Motor neuron (in vitro differentiated cells): ENCODE results near the gene GID4. TPM values are rescaled to one million over a fixed set of nuclear protein-coding genes. Genes with fewer than 3 reads are reported as not detected.

ENCODE experiments used
- ATAC-seq, 8 experiments: fragments of 200-7000 bp; cut with Tn5 transposase; replicated peaks in 6 of 8; 2 replicates each; pipeline ENCODE4 v1.8.0; 2021; ENCODE audit warnings: mild to moderate bottlenecking in 8 of 8, moderate library complexity in 8 of 8
- H3K27ac ChIP-seq, 2 donors: fragments of 250-450 bp; sonication (Bioruptor Pico); 2 replicates each; pipeline ENCODE4 v1.9.0; 2021; ENCODE audit warnings: antibody characterized with exemption in 2 of 2, mild to moderate bottlenecking in 2 of 2, moderate library complexity in 1 of 2
- H3K4me1 ChIP-seq, 2 donors: fragments of 250-450 bp; sonication (Bioruptor Pico); replicated peaks in 1 of 2; 2 replicates each; pipeline ENCODE4 v1.6.1; 2021; ENCODE audit warnings: antibody characterized with exemption in 2 of 2, mild to moderate bottlenecking in 2 of 2, moderate library complexity in 1 of 2
- H3K4me3 ChIP-seq, 5 donors: fragments of 250-450 bp; sonication (Bioruptor Pico); 2 replicates each; pipeline ENCODE4 v1.9.0; 2021; ENCODE audit warnings: antibody characterized with exemption in 5 of 5, mild to moderate bottlenecking in 5 of 5, moderate library complexity in 4 of 5
- WGBS, 10 experiments: fragments of 450-650 bp; shearing (Covaris generic); methylation state at CpG; one replicate each; pipeline ENCODE4 v1.0.0; 2022; 5-methylcytosine and 5-hydroxymethylcytosine counted together
- in situ Hi-C, 9 experiments: fragments of 400-800 bp; cut with MboI; loops; one replicate each; pipeline ENCODE4 v1.15.0; 2021; ENCODE audit warnings: low sequenced_read_pairs in 9 of 9, low pct_unique_long_range_greater_than_20kb in 2 of 9; ENCODE audit not compliant: unreplicated experiment in 9 of 9
- total RNA-seq, 8 experiments: library from RNA; unstranded; fragments of 300-600 nt; gene quantifications; 2 replicates each; pipeline versions ENCODE4 v1.2.3 to v1.2.4, GENCODE V29; 2022

GID4 gene
- total RNA-seq, 8 experiments from 2014 or later = 6.0 to 13.0 (median 8.2) TPM

DNA sequence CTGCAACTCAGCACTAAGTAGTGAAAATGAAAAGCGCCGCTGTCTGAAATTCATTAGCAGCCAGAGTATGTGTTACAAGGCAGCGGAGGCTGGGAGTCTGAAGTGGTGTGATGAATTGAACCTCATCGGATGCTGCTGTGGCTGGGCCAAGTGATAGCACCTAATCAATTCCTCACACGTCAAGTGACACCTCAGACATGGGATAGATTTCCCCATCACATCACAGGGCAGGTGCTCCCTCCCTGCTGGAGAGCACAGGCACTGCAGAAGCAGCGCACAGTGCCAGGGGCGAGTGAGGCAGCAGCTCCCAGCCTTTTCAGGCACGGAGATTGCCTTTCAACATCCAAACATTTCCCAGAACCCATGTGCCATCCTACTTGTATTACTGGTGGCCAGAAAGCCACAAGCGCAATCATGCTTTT is 34.3 kb upstream of the GID4 start:
- in situ Hi-C loops = loop anchor here in 1 of 9 experiments (25.0 kb wide), 1 partner anchor 318 kb away; the partner anchor contains the start of gene RAI1
- Histone ChIP-seq H3K27ac (peak overlapping the region in 1 of 2 donors; percentile 67), H3K4me3 (no peak overlapping the region), H3K4me1 (peaks cover 15 to 19% of the 10 kb centered on the region in 2 donors)
- peak in 6 of 8 experiments; percentile 51 to 95 (median 90) for ATAC-seq
- 20 to 100% (median 79%) methylated on average over 2 to 6 of the region's 9 CpGs; no CpG with 5 or more reads in 4 of the 10 experiments for WGBS, 10 experiments

DNA sequence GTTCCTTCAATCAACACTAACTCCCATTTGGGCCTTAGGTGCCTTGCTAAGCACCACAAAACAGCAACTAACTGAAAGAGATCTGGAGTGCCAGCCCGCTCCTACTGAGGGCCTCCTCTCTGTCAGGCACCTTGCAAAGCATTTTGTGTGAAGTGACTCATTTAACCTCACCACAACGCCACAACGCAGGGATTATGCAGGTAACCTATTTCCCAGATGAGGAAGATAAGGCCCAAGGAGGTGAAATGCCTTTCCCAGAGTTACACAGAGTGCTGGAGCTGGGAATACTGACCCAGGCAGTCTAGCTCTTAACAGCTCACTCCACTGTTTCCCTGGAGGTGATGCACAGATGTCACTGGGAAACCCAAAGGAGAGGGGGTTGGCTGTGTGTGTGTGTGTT is 33.7 kb upstream of the GID4 start:
- H3K4me1 ChIP-seq = peaks cover 15 to 18% of the 10 kb centered on the region in 2 donors
- H3K4me3 ChIP-seq = no peak overlapping the region
- in situ Hi-C loops = loop anchor here in 1 of 9 experiments (25.0 kb wide), 1 partner anchor 318 kb away; the partner anchor contains the start of gene RAI1
- ATAC-seq = no peak
- WGBS, 10 experiments = 57 to 100% (median 77%) methylated on average over 1 to 3 of the region's 3 CpGs; no CpG with 5 or more reads in 6 of the 10 experiments
- H3K27ac ChIP-seq = peak overlapping the region in 1 of 2 donors; percentile 67

DNA sequence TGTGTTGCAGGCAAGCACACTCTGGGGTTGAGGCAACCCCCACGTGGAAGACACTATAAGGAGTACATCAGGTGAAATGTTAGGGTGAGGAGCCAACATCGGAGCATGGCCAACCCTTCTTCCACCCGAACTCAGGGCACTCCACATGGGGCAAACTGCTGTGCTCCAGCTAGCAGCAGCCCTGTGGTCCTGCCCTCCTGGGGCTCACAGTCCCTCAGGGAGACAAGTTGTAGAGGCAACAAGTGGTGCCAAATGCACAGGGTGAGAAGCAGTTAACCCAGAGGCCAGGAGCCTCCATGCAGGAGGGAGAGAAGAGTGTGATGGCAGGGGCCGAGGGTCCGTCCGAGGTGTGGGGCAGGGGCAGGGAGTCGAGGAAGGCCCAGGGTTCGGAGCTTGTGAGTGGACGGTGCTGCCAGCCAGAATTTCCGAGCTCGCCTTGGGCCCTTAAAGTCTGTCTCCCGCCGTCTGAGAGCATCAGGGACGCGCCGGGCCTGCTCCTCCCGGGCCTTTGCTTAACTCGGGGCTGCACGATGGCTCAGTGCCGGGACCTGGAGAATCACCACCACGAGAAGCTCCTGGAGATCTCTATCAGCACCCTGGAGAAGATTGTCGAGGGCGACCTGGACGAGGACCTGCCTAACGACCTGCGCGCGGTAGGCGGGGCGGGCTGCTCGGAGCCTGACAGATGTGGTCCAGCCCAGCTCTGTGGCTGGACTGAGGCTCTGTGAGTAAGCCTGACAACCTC is 32.5 kb upstream of the GID4 start:
- no peak overlapping the region for H3K4me3 ChIP-seq
- WGBS, 10 experiments = 20 to 100% (median 63%) methylated on average over 1 to 8 of the region's 31 CpGs; no CpG with 5 or more reads in 4 of the 10 experiments
- in situ Hi-C loops = loop anchor here in 1 of 9 experiments (25.0 kb wide), 1 partner anchor 319 kb away; the partner anchor contains the start of gene RAI1
- ATAC-seq = no peak
- H3K4me1 ChIP-seq = peaks cover 15 to 18% of the 10 kb centered on the region in 2 donors
- H3K27ac ChIP-seq = no peak overlapping the region

DNA sequence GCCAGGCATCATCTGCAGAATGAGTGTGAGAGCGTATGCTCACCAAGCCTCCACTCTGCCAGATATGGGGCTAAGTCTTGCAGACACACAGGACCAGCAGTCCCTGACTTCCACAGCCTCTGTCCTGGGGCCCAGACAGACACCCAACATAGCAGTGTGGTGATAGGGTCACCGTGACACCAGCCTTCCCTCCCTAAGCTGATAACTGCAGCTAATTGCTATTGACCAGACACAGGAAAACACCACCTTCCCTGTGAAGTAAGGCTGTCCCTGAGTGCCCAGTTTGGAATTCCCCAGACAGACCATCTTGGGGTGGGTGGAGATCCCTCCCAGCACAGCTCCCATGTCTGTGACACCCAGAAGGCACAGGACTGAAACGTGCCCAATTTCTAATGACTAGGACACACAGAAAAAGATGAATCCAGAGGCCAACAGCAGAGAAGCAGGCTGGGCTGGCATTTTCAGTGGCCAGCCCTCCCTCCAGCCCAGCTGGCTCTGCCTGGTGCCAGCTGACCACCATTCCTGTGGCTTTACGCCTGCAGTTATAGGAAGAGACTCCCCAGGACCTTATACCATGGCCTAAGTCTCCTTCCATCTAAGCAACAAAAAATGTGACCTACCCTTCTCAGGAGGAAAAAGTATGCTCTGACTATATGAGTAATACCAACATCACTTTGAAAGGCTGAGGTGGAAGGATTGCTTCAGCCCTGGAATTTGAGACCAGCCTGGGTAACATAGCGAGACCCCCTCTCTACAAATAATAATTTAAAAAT is 30.5 kb upstream of the GID4 start:
- 0 to 100% (median 80%) methylated on average over 1 to 2 of the region's 5 CpGs; no CpG with 5 or more reads in 3 of the 10 experiments for WGBS, 10 experiments
- Histone ChIP-seq H3K4me3 (no peak overlapping the region), H3K4me1 (peaks cover 14 to 18% of the 10 kb centered on the region in 2 donors), H3K27ac (no peak overlapping the region)
- ATAC-seq = no peak
- in situ Hi-C loops = loop anchor here in 1 of 9 experiments (25.0 kb wide), 1 partner anchor 321 kb away; the partner anchor contains the start of gene RAI1

DNA sequence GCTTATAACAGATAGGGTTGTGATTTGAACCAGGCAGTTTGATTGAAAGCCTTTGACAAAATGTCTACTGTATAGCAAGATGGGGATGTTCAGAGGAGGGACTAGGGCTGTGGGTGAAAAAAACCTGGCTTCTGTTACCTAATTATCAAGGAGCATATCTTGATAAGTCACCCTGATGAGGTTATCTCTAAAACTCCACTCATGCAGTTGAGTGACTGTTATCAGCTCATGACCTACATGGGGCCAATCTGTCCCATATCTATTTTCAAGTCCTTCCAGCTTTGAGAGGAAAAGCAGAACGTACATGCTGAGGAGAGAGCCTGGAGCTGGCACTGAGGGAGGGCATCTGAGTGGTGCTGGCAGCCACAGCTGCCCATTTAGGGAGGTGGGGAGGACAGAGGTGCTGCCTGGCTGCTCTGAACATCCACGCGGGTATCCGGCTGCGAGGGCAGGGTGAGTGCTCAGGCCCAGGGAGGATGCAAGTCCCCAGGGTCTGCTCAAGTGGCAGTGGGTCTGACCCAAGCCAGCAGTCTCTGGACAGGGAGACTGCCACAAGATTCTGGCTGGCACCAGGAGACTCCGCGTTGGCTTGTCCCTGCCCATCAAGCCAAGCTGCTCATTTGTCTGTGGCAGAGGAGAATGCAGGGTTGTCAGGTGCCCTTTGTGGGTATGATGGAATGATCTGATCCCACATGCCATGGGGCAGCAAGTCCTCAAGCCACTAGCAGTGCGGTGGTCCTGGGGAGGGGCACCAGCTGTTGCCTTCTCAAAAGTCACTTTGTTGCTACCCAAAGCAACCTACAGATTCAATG is 29.4 kb upstream of the GID4 start:
- Histone ChIP-seq H3K27ac (no peak overlapping the region), H3K4me3 (no peak overlapping the region), H3K4me1 (peaks cover 4 to 7% of the 10 kb centered on the region in 2 donors)
- in situ Hi-C loops = loop anchor here in 1 of 9 experiments (25.0 kb wide), 1 partner anchor 323 kb away; the partner anchor contains the start of gene RAI1
- ATAC-seq = no peak
- 80 to 100% (median 90%) methylated on average over 1 to 4 of the region's 8 CpGs; no CpG with 5 or more reads in 2 of the 10 experiments for WGBS, 10 experiments

DNA sequence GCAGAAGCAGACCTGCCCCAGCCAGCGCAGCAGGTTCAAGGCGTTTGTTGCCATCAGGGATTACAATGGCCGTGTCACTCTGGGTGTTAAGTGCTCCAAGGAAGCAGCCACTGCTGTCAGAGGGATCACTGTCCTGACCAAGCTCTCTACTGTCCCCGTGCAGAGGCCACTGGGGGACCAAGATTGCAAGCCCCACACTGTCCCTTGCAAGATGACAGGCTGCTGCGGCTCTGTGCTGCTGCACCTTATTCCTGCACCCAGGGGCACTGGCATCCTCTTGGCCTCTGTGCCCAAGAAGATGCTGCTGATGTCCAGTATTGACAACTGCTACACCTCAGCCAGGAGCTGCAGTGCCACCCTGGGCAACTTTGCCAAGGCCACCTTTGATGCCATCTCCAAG is 27.9 kb upstream of the GID4 start:
- Histone ChIP-seq H3K4me1 (no peaks in the 10 kb centered on the region), H3K27ac (no peak overlapping the region), H3K4me3 (no peak overlapping the region)
- 76 to 100% (median 100%) methylated on average over 1 to 2 of the region's 5 CpGs; no CpG with 5 or more reads in 7 of the 10 experiments for WGBS, 10 experiments
- ATAC-seq = no peak
- in situ Hi-C loops = loop anchor here in 1 of 9 experiments (25.0 kb wide), 1 partner anchor 324 kb away; the partner anchor contains the start of gene RAI1

DNA sequence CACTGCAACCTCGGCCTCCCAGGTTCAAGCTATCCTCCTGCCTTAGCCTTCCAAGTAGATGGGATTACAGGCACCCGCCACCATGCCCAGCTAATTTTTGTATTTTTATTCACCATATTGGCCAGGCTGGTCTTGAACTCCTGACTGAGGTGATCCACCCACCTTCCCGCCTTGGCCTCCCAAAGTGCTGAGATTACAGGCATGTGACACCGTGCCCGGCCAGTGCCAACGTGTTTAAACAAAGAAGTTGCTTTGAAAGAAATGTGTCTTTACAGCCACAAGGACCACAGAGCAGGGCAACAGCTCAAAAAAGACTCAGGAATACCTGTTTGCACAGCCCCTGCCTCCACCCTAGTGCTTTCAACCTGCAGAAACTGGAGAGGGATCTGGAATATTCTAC is 25.2 kb upstream of the GID4 start:
- H3K27ac ChIP-seq = no peak overlapping the region
- in situ Hi-C loops = loop anchor here in 1 of 9 experiments (25.0 kb wide), 1 partner anchor 327 kb away; the partner anchor contains the start of gene RAI1
- H3K4me1 ChIP-seq = no peaks in the 10 kb centered on the region
- 86 to 100% (median 97%) methylated on average over 3 to 5 of the region's 6 CpGs; no CpG with 5 or more reads in 3 of the 10 experiments for WGBS, 10 experiments
- H3K4me3 ChIP-seq = no peak overlapping the region
- ATAC-seq = no peak

DNA sequence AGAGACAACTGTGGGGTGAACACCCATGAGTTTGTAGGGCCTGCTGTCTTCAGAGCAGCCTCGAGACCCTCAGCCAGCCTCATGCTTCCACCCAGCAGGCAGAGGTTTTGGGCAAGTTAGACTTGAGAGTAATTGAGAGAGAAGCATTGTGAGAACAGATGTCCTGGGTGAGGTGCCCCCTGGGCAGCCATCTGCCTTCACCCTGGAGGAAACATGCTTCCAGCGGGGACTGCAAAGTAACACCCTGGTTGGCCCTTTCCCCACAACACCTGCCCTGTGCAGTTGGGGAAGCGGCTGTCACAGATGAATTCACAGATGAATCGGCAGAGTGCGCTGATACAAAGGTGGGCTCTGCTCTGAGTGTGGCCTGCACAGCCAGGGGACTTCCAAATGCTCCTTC is 23.6 kb upstream of the GID4 start:
- WGBS, 10 experiments = 67 to 95% (median 85%) methylated on average over 1 to 5 of the region's 5 CpGs; no CpG with 5 or more reads in 4 of the 10 experiments
- Histone ChIP-seq H3K4me1 (peaks cover 0 to 6% of the 10 kb centered on the region in 2 donors), H3K27ac (no peak overlapping the region), H3K4me3 (no peak overlapping the region)
- in situ Hi-C loops = loop anchor here in 1 of 9 experiments (25.0 kb wide), 1 partner anchor 328 kb away; the partner anchor contains the start of gene RAI1
- ATAC-seq = no peak

DNA sequence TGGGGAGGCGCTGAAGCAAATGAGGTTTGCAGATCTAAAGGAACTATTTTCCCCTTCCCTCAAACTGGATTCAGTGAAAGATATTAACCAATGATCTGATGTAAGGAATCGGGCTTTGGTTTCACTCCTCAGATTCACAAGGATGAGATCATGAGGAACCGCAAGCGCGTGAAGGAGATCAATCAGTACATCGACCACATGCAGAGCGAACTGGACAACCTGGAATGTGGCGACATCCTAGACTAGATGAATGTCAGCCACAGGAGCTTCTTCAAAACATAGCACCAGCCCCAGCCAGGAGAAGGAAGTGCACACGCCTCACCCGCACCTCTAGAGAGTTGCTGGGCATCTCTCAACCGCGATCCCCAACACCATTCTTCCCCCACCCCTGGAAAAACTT is 22.8 kb upstream of the GID4 start:
- ATAC-seq = no peak
- 50 to 100% (median 93%) methylated on average over 1 to 9 of the region's 12 CpGs; no CpG with 5 or more reads in 1 of the 10 experiments for WGBS, 10 experiments

DNA sequence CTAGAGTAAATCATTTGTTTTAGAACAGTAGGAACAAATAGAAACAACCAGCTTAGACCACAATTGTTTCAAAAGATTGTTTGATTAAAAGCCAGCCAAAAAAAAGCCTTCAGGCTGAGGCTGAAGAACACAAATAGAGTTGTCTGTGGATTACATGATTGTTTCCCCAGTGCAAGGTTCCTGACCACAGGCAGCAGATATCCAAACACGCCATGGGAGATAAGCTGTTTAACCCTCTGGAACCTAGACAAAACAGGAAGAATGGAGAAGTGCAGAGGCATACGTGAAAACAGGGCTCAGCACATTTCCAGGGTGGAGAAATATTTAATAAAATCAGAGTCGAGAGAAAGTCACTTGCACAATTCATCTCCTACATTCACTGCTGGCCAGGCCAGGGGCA is 21.2 kb upstream of the GID4 start:
- in situ Hi-C loops = loop anchor here in 1 of 9 experiments (25.0 kb wide), 1 partner anchor 331 kb away; the partner anchor contains the start of gene RAI1

More for the DNA sequence above, 22.8 kb upstream of the GID4 start:
- H3K4me3 ChIP-seq = no peak overlapping the region
- in situ Hi-C loops = loop anchor here in 1 of 9 experiments (25.0 kb wide), 1 partner anchor 329 kb away; the partner anchor contains the start of gene RAI1
- H3K27ac ChIP-seq = no peak overlapping the region
- peaks cover 0 to 6% of the 10 kb centered on the region in 2 donors for H3K4me1 ChIP-seq

DNA sequence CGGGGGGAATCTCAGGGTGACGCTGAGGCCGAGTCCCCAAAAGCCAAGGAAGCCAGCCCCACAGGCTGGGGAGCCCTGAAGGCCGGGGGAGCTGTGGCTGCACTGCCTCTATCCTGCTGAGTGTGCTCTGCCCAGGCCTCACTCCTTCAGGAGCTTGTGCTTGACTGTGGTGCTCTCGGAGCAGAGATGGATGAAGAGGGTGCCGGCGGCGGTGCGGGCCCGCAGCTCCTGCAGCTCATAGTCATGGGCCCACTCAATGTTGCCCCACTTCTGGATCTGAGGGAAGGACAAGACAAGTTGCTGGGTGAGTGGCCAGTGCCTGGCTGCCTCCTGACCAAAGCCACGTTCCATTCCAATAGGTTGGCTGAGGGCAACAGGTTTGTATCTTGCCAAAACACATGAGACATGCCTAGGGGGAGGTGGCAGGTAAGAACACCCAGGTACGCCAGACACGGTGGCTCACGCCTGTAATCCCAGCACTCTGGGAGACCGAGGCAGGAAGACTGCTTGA is 20.7 kb upstream of the GID4 start:
- no peak for ATAC-seq
- in situ Hi-C loops = loop anchor here in 1 of 9 experiments (25.0 kb wide), 1 partner anchor 331 kb away; the partner anchor contains the start of gene RAI1
- 60 to 100% (median 97%) methylated on average over 1 to 8 of the region's 15 CpGs; no CpG with 5 or more reads in 3 of the 10 experiments for WGBS, 10 experiments
- Histone ChIP-seq H3K4me1 (peaks cover 0 to 6% of the 10 kb centered on the region in 2 donors), H3K27ac (no peak overlapping the region), H3K4me3 (no peak overlapping the region)

More for the DNA sequence above, 21.2 kb upstream of the GID4 start:
- Histone ChIP-seq H3K4me3 (no peak overlapping the region), H3K27ac (no peak overlapping the region), H3K4me1 (peaks cover 0 to 6% of the 10 kb centered on the region in 2 donors)
- 28 to 100% (median 90%) methylated on average over 1 to 2 of the region's 3 CpGs; no CpG with 5 or more reads in 3 of the 10 experiments for WGBS, 10 experiments
- peak in 1 of 8 experiments; percentile 36 for ATAC-seq
